NCI-H2029 treated with DMSO at 0.1 percent for 48 hours (cell line): Measurements from ENCODE around the gene FLAD1.

Experiments used
- DNase-seq: peaks from one replicate; lab custom pipeline; 2025; lab: John Stamatoyannopoulos, UW

Gene FLAD1

DNA sequence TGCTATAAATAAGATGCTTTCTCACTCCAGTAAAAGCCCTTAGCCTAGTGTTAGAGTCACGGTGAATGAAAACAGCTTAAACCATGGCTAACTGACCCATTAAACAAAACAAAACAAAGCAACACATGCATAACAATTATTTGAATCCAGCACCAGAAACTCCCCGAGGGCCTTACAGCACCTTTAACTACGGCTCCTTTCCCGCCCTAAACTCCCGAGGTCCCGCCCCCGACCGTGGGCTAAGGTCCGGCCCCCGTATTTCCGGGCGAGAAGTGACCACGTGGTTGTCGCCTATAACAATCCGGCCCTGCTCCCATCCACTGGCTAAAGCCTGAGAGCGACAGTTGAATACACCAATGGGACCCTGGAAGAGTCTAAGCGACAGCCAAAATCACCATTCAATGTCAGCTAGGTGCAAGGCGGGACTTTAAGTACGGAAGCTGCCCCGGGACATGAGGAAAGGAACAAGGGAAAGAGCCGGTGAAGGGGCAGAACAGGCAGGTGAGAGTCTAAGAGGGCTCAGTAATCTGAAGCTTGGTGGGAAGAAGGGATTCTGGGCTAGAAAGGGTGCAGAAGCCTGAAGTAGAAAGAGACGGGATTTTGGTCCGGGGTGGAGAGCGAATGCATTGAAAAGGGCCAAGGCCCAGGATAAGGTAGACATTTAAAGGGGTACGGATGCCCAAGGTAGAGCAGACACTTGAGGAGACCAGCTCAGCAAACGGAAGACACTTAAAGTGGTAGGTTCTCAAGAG is at the start of gene FLAD1:
TSS of gene FLAD1 (plus strand) at position 448 of the 752 bp plus-strand sequence. CDS start 351 bp downstream, outside the sequence.
- peak; percentile 98 for DNase-seq

DNA sequence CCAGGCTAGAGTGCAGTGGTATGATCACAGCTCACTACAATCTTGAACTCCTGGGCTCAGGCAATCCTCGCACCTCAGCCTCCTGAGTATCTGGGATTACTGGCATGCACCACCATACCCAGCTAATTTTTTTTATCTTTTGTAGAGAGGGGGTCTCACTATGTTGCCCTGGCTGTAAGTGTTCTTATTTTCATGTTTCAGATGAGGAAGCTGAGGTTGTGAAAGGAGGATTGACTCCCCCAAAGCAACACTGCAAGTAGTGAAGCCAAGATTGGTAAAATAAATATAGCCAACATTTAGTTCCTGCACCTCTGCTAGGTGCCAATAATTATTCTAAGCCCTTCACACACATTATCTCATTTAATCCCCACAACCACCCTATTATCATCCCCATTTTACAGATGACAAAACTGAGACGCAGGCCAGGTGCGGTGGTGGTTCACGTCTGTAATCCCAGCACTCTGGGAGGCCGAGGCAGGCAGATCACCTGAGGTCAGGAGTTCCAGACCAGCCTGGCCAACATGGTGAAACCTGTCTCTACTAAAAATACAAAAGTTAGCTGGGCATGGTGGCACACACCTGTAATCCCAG is 48.7 kb upstream of the FLAD1 start:
- no peak for DNase-seq

DNA sequence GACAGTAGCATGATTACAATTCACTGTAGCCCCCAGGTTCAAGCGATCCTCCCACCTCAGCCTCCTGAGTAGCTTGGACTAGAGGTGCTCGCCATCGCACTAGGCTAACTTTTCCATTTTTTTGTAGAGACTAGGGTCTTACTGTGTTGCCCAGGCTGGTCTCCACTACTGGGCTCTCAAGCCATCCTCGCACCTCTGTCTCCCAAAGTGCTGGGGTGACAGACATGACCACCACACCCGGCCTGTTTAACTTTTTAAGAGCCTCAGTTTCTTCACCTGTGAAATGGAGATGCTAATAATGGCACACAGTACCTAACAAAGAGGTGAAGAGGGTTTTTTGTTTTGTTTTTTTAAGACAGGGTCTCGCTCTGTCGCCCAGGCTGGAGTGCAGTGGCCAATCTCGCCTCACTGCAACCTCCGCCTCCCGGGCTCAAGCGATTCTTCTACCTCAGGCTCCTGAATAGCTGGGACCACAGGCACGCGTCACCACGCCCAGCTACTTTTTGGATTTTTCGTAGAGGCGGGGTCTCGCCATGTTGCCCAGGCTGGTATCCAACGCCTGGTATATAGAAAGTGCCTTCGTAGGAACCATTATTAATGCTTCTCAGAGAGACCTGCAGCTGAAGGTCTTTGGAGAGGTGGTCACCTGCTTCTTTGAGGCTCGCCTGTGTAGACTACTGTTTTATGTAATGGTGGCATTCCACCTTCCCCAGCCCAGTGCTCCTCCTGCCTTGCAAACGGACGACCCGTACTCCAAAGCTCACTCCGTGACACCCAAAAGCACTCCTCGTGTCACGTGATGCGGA is 47.2 kb upstream of the FLAD1 start:
- no peak for DNase-seq

DNA sequence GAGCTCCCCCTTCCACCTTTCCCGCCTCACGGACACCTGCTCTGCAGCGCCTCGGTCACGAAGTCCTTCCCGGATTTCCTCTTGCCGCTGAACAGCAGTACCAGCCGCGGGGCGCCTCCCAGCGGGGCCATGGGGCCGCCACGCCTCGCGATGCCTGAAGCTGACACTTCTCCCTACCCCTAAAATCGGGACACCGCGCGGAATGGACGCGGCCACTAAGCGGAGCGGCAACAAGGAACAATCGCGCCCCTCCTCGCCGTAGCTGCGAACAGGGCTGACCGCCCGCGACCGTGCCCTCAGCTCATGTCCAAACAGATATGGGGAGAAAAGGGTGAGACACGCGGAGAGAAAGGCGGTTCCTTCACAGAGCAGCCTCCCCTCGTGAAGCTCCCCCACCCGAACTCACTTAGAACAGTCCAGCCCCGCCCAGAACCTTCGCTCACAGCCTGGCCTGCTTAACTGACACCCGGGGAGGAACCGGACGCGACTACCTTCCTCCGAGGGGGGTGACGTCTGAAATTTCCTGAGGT is 46.5 kb upstream of the FLAD1 start, which contains the start of gene PMVK:
TSS of gene PMVK (minus strand) at position 165 of the 530 bp plus-strand sequence. CDS start at position 131, 34 bp downstream.
- DNase-seq, result peak; percentile 93

DNA sequence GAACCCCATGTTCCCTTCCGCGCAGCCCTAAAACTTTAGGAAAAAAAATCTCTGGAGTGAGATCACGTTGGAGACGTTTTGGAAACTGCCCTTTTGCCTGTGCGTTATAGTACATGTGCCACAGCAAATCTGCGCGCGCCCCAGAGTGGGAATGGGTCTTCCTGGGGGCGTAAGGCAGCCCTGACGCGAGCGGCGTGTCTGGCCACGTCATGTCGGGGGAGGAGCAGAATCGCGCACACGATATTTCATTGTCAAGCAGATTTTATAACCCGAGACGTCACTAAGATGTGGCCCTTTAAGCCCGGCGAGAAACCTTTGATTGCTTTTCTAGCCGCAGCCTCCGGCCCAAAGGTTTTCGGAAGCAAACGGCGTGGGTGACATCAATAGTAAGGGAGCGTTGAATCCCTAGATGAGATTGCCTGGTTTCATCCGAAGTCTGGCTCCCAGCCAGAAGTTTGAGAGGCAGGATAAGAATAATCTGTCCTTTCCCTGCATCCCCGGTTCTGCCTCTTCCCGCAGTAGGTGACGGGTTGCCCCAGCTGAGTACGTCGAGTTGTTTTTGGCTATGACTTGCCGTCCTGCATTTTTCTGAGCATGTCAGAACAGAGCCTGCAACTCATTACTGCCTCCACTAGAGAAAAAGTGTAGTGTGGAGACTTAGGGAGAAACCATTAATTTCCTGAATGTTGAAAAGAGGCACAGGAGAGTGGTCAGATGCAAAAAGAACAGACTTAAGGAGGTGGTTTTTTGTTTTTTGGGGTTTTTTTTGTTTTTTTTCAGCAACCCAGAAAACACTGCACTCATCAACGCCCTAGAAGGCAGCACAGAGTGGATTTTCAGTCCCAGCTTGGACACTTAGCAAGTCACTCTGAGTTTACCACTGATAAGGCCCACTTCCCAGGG is 45.8 kb upstream of the FLAD1 start:
- DNase-seq, result peak; percentile 93

DNA sequence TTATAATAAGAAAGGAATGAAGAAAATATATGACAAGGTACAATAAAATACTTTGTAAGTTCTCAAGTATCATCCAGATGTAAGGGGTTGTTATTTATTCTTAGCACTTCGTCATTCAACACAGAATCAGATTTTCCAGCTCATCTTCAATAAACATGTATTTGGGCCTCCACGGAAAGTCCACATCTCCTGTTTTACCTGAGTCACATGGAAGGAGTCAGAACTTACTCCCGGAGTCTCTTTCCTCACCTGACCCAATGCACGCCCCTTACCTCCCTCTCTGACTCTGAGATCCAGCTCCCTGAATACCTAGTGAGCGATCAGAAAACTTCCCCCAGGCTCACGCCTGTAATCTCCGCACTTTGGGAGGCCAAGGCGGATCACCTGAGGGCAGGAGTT is 45.2 kb upstream of the FLAD1 start:
- DNase-seq, result no peak

DNA sequence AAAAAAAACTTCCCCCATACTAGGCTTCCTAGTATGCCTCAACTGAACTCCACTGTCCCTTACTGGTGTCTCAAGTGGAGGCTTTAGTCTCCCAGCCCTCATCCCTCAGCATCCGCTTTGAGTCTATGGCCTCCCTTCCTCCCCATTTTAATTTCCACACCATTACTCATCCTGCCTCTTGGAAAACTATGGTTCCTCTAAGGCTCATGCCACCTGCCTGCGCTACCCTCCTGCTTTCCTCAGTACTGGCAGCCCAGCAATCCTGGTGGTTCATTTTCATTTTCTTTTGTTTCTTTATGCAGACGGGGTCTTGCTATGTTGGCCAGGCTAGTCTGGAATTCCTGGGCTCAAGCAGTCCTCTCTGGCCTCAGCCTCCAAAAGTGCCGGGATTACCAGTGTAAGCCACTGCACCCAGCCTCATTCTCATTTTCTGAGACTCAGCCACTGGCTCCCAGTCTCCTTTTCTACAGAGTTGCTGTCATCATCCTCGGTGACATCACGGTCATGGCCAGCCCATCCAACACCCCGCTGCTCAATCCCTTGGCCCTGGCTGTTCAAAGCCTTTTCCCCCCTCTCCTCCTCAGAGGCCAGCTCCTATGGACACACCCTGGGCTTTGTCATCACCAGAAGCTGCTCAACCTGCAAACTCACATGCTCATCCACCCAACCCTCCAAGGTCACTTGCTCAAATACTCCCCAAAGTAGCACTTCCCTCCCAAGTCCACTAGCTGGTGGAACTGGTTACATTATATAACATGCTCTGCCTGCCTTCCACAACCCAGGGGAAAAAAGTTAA is 44.3 kb upstream of the FLAD1 start:
- no peak for DNase-seq

DNA sequence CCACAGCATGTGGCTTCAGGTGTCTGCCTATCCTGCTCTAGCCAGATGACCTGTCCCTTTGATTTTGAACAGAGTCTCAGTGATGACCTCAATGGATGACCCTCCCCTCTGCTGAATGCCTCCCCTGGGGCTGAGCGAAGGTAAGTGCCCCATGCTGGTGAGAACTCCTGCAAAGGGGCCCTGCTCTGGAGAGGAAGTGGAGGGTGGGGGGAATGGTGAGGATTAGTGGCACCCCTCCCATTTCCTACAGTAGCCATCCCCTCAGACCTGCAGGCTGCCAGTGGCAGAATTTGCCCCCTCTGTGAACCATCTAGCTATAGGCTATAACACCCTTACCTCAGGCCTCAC is 43.0 kb upstream of the FLAD1 start:
- no peak for DNase-seq

DNA sequence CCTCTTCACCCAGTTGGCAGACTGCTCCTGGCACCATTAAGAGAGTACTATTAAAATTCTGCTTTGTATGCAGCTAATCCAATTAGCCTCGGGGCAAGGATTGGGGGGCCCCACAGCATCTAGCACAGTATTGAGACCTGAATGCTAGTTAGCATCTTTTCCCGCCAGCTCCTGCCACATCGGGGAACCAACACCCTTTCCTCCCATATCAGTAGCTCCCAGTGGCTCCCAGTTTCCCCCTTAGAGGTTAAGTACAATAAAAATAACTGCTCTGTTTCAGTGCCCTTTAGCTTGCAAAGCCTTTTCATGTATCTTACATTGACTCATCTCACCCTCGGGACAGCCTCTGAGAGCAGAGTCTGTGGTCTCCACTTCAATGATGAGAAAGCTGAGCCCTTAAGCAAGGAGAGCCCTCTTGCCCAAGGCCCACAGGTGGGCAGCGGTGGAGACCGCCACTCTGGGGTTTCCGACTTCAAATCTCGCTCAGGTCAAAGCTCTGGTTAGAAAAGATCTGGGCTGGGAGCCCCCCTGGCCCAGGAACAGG is 42.4 kb upstream of the FLAD1 start:
- DNase-seq, result no peak

DNA sequence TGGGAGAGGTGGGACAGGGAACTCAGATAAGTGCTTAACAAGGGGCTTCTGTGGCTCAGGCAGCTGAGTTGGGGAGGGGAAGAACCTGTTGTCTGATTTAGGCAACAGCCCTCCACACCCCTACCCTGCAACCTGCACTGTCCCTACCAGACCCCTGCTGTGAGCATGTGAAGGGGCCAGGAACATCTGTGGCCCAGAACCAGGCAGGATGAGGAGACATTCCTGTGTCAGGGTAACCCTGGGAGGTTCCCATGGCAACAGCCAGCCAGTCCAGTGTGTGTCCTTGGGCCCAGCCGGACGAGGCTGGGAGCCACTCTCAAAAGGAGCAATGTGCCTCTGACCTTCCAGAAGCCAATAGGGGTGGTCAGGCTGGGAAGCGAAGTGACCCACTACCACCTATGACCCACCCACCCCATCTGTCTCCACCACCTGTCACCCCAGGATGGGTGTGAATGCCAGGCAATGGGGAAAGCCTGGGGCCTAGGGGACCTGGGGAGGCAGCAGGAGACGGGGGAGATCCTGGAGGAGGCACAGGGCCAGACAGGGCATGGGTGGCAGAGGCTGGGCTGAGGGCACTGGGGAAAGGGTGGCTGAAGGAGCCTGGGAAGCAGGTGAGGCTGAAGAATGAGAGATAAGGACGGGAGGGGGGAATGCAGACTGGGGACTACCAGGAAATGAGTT is 41.7 kb upstream of the FLAD1 start:
- DNase-seq, result no peak

DNA sequence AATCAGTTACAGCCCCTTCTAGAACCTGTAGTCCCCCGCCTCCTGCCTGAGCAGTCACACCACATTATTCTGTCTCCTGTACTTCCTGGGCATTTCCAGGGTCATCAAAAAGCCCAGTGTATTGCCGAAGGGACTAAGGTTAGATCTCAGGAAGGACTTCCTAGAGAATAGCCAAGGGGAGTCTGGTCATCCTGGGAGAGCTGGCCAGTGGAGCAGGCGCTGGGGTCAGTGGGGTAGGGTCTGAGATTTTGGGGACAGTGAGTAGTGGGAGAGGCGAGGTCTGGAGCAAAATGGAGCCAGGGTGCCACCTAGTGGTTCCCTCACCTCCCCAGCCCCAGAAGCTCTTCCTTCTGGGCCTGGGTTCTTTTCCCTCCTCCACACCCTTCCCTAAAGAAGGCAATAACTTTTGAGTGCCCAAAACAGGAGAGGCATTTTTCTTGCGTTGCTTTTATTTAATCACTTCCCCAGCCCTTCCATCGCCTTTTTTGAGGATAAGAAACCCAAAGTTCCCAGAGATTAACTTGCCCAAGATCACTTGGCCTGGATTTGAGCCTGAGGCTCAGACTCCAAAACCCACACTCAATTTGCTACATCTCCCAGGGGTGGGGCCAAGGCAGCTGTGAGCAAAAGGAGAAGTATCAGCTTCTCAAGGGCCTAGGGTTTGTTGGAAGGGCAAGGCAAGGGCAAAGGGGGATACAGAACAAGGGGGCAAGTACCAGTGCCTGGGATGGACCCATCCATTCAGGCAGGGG is 39.3 kb upstream of the FLAD1 start:
- DNase-seq, result no peak

DNA sequence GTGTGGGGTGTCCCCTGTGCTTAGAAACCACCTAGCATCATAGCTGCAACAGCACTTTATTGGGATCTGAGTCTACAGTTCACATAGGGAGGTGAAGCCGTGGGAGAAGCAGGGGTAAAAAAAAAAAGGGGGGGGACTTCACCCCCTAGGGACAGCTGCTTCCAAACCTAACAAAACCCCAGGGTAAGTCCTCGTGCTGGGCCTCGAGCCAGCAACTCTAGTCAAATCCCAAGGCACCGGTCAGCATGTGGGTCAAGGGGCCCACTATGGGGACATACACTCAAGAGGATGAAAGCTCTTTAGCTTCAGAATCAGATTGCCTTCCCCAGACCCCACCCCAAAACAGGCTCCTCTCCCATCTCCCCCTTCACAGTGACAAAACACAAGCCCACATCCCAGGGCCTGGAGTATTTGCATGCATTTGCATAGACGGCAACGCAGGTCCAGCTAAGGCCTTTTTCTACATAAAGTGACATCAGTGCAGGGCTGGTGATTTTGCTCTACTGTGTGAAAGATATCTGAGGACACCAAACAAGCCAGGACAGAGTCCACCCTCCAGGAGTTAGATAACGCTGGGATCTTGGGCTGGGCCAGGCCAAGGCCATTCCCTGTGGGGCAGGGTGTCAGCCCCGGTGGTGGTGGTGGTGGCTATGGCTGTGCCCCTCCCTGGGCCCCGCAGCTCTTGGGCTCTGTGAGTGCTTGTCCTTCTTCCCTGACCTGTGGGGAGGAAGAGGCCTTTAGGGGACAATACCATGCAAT is 38.6 kb upstream of the FLAD1 start:
- DNase-seq, result no peak

DNA sequence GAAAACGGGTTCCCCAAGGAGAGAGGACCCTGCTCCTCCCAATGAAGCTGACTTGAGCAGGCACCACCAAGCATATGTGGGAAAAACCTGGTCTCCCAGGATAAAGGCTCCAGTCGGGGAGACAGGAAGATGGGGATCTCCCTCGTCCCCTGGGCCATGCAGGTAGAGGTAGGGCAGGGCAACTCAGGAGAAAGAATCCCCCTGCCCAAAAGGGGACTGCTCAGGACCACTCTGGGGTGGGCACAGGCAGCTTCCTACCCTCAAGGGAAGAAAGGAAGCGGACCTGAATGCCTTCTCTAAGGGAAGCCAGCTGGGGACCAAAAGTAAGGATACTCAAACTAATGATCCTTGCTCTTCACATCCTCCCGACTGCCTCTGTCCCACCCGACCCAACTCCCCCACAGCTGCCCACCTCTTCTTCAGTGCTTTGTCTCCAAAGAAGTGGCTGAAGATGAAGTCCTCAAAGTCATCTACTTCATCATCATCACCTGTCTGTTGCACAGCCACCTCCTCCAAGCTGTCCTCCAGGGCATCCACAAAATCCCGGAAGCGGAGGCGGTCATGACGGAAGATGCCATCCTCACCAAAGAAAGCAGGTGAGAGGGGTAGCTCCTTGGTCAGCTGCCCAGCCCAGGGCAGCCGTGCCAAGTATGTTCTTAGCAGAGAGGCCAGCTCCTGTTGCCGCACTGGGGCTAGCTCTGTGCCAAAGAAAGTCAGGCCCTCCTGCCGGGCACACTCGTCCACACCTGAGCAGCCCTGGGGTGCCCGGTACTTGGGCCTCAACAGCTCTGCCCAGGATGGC is 37.8 kb upstream of the FLAD1 start:
- DNase-seq, result no peak

DNA sequence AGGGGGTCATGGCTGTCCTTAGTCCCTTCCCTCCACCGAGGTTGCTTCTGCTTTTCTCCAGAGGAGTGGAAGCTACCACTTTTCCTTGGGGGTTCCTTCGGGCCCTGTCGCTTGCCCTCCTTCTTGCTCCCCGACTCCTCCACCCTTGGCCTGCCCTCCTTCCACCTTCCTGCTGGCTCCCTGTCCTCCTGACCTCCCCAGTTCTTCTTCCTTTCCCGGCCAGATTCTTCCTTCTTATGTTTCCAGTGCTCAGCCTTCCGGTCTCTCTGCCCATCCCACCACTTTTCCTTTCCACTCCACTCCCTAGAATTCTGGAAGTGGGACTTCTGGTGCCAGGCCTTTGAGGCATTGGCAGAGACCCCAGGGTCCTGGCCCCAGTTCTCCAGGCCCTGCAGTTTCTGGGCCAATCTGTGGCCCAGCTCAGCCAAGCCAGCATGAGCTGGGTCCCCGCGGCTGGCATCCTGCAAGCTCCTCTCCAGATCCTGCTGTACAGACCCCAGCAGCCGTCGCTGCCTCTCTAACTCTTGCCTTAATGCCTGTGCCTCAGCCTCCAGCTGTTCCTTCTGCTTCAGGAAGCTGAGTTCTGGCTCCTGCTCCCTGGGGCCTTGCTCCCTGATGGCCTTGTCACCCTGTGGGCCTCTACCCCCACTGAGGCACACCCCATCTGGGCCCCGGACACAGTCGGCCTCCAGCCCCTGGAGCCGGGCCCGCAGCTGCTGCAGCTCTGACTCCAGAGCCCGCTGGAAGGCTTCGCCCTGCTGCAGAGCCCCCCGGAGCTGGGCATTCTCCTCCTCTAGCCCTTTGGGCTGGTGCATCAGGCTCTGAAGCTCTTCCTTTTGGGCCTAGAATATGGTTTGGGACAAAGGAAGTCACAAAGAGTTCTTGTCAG is 36.9 kb upstream of the FLAD1 start:
- no peak for DNase-seq

DNA sequence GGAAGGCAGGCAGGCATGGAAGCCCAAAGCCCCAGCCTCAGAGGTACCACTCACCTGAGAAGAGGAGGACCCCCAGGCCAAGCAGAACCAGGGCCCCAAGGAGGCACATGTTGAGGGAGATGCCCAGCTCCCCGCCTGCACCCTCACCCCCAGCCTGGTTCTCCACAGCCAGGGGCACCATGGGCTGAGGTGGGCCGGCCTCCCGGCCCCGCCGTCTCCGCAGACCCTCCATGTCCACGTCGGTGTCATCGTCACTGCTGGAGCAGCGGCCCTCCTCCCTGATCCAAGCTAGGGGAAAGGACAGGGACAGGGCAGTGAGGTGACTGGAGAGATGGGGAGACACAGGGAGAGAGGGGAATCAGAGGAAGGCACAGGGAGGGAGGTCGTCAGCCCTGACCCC is 35.1 kb upstream of the FLAD1 start:
- DNase-seq, result no peak

DNA sequence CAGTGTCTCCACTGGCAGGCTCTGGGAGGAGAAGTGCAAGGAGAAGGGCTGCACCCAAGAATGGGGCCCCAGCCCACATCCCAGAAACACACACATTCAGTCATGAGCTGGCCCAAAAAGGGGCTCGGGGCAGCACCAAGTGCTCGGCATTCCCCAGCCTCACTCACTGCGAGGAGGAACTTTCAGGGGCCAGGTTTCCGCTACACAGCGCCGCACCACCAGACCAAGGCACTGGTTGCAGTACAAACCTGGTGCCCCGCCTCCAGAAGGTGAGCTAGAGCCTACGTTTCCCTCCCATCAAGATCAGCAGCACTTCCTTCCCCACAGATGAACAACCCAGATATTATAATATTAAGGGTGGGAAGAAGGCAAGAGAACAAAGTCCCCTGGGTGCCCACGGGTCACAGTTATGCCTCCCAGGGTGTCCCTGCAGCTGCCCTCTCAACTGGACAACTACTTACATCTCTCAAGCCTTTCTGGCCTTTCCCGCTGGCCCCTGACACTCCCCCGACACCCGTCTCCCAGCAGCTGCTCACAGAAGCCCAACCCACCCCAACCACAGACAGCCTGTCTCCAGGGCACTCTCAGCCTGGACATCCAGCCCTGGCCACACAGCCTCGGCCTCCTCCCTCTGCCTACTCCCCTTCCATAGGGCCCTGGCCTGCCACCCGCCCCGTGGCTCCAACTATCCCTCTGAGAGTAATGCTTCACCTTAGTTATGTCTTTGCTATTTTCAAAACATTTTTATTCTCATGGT is 31.1 kb upstream of the FLAD1 start:
- DNase-seq, result no peak
